ENCODE results near the gene FASTKD2.

- no peak for TF ChIP-seq CTCF (conservative IDR thresholded peaks at IDR 0.05 in 1 of 2, IDR thresholded peaks at IDR 0.05 in 1 of 2; ENCODE audit: low read depth in 1 of 2, low read length in 2 of 2)
- TF ChIP-seq EZH2 (IDR thresholded peaks at IDR 0.05; ENCODE audit: low read length, missing control alignments), result no peak
These were observed 58.7 kb downstream of the FASTKD2 start for GRCh38 chr2:206824087-206824618.

All from fibroblast of lung (primary cell).